Umbilical cord (tissue), 2 donors: Measurements from ENCODE around the gene CCDC24. TPM values are rescaled to one million over a fixed set of nuclear protein-coding genes. Genes with fewer than 3 reads are reported as not detected.

Source experiments
- DNase-seq: peaks from one replicate; pipeline ENCODE4 v3.0.0-alpha.2; 2015; ENCODE audit warnings: low spot score
- total RNA-seq: library from RNA; depleted of rRNA; stranded (reverse); fragments of >200 nt; gene quantifications from one replicate; pipeline ENCODE4 v1.2.3, GENCODE V29; 2014; ENCODE audit warnings: low replicate concordance; ENCODE audit not compliant: insufficient read depth

CCDC24 gene
- total RNA-seq, 1 donor from 2014 or later: 9.9 TPM

DNA sequence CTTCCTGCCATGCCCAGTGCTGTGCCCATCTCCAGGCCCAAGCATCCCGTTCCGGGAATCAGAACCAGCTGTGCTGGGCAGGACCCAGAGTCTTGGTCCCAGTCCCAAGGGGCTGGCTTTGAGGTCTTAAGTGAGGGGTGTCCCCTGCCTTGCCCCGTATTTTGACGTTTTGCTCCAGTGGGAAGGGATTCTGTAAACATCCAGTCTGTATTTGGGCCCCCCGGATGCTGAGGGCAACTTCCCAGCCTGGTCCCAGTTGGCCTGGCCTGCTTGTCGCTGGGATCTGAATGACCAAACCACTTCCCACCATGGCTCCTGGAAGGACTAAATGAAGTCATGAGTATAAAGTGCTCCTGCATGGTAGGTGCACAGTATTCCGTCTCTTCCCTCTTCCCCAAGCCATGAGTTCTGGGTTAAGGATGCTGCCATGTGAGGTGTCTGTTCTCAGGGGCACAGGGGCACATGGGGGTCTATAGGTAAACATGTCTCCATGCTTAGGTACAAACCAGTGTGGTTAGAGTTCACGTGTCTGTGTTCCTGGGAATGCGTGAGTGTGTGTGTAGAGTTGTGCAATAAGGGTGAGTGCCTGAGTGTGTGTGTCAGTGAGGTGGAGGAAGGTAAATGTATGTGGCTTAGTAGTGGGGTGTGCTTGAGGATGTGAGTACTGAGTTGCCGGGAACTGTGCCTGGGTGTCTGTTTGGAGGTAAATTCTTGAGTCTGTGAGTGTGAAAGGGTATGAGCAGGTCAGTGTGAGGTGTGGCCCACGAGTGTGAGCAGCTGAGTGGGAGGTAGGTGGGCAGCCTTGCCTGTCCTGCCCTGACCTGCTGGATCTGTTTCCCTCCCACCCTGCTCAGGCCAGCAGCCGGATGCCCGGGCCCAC, 10.9 kb upstream of the CCDC24 start:
- no peak for DNase-seq

DNA sequence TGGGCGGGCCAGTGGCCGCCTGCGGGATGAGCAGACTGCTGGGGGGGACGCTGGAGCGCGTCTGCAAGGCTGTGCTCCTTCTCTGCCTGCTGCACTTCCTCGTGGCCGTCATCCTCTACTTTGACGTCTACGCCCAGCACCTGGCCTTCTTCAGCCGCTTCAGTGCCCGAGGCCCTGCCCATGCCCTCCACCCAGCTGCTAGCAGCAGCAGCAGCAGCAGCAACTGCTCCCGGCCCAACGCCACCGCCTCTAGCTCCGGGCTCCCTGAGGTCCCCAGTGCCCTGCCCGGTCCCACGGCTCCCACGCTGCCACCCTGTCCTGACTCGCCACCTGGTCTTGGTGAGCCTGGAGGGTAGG, 10.3 kb upstream of the CCDC24 start:
- no peak for DNase-seq

DNA sequence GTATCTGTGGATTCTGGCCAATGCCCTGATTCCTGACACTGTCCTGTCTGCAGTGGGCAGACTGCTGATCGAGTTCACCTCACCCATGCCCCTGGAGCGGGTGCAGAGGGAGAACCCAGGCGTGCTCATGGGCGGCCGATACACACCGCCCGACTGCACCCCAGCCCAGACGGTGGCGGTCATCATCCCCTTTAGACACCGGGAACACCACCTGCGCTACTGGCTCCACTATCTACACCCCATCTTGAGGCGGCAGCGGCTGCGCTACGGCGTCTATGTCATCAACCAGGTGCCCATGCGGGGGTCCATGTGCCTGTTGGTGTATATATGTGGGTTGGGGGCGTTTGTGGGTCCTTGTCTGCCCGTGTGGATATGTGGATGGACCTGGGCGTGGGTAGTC, 9.8 kb upstream of the CCDC24 start:
- no peak for DNase-seq

DNA sequence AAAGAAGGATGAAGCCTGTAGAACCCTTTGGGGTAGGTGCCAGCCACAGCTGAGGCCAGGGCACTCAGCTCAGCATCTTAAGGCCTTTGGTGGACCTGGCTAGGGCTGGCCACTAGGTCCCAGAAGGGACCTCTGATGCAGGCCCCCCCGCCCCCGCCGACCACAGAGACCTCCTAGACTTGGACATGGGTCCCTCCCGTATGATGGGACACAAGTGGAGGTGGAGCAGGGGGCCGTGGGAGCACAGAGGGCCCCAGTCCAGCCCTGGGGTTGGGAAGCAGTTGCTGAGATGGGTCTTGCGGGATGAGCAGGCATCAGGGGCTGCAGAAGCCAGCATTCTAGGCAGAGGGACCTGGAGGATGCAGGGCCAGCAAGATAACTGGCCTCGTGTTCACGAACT, 9.2 kb upstream of the CCDC24 start:
- no peak for DNase-seq

DNA sequence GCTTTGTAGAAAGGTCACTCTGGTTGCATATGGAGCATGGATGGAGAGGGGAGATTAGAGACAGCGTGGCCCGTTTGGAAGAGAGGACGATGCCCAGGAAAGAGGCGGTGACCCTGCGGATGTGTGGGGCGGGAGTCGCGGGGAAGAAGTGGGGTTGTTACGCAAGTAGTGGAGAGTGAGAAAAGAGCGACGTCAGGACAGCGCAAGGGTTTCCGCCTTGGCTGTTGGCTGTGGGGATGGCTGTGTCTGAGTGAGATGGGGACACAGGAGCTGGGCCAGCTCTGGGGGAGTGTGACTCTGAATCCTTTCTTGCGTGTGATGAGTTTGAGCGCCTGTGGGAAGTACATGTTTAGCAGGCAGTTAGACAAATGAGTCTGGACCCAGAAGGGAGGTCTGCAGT, 8.6 kb upstream of the CCDC24 start:
- no peak for DNase-seq

DNA sequence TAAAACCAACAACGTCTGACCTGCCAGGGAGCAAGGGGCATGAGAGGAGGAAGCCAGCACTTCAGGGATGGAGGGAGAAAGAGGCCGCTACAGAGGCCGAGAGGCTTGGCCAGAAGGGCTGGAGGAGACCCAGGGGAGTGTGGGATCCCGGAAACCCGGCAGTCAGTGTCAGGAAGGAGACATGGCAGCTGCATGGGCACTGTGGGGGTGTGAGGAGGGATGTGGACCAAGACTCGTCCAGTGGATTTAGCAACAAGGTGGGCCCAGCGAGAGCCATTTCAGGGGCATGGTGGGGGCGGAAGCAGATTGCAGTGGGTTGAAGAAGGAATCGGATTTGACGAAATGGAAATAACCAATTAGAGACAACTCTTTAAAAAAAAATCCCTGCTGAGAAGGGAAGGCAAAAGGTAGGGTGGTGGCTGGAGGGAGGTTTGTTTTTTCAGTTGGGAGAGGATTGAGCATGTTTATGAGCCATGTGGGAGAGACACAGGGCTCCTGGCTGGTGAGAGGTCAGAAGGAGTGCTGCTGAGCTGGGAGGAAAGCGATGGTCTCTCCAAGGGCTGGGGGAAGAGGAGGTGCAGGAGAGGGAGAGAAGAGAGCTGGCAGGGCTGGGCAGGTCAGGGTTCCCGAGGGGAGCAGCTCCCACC, 8.0 kb upstream of the CCDC24 start:
- no peak for DNase-seq

DNA sequence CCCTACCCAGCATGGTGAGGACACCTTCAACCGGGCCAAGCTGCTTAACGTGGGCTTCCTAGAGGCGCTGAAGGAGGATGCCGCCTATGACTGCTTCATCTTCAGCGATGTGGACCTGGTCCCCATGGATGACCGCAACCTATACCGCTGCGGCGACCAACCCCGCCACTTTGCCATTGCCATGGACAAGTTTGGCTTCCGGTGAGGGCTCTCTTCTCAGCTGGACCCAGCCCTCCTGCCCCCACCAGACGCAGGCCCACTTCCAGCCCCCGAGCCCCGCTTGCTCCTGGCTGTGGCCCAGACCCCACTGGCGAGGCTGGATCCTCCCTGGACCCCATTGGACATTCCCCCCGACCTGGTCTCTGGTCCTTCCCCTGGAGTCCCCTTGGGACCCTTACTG, 6.5 kb upstream of the CCDC24 start:
- DNase-seq: no peak

DNA sequence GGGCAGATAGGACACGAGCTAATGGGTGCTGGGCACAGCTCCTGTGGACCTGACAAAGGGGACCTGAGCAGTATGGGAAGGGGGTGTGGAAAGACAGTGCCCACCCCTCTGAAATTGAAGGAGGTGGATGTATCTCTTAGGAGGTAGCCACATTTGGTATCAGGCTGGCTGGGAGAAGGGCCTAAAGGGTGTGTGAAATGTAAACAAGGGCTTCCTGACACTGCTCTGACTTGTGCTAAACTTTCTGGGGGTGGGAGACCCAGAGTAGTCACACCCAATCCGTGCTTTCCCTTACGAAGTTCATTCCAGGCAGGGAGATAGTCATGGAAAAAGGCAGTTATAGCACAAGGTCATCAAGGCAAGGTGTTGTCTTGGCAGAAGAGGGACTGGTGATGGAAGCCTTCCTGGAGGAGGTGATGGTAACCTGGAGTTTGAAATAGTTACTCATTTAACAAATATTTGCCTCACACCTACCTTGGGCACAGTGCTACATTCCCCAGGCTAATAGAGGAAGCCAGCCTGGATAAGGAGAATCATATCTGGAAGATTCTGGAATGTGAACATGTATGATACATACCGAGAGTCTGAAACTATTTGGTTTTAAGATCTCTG, 5.3 kb upstream of the CCDC24 start:
- DNase-seq: no peak

DNA sequence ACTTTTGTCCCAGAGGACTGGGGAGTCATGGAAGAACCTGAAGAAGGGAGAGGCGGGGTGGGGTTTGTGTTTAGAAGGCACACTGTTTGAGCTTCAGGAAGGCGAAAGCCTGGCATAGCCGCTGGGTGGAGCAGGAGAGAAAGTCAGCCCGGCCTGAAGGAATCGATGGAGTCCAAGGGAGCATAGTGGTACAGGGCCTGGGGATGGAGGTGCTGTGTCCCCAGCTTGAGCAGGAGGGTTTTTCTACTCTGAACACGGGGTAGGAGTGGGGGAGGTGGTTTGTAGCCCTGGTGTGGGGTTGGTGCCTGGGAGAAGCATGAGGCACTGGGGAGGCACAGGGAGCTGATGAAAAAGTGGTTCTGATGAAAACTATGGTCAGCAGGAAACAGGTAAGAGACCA, 4.7 kb upstream of the CCDC24 start:
- DNase-seq: no peak

DNA sequence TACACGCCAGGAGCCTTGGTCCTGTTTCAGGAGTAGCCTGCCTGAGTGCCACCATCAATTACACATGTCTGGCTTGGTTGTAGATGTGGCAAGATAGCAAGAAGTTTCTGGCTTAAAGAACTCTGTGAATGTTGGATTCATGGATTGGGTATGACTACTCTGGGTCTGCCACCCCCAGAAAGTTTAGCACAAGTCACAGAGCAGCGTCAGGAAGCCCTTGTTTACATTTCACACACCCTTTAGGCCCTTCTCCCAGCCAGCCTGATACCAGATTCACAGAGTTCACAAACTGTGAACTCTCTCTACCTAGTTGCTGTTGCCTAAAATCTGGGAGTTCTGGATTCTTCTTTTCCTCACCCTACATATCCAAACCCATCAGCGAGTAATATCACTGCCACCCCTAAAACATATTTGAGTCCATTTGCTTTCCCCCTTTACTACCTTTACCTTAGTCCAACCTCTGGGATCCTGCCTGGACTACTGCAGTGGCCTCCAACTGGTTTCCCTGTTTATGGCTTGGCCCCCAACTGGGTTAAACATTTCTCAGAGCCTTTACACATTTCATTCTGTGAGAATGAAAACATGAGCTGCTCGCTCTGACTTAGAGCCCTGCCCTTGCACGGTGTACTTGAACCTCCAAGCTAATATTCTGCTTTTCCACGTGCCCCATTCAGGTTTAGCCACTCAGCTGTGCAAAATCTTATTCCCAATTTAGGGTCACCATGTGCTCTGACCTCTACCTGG, 4.1 kb upstream of the CCDC24 start:
- DNase-seq: no peak

DNA sequence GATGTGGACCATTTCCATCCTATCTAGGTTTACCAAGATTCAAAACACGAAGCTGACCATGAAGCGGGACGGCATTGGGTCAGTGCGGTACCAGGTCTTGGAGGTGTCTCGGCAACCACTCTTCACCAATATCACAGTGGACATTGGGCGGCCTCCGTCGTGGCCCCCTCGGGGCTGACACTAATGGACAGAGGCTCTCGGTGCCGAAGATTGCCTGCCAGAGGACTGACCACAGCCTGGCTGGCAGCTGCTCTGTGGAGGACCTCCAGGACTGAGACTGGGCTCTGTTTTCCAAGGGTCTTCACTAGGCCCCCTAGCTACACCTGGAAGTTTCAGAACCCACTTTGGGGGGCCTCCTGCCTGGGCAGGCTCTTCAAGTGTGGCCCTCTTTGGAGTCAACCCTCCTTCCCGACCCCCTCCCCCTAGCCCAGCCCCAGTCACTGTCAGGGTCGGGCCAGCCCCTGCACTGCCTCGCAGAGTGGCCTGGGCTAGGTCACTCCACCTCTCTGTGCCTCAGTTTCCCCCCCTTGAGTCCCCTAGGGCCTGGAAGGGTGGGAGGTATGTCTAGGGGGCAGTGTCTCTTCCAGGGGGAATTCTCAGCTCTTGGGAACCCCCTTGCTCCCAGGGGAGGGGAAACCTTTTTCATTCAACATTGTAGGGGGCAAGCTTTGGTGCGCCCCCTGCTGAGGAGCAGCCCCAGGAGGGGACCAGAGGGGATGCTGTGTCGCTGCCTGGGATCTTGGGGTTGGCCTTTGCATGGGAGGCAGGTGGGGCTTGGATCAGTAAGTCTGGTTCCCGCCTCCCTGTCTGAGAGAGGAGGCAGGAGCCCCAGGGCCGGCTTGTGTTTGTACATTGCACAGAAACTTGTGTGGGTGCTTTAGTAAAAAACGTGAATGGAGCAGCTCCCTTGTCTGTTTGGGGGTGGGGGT, 864 bp upstream of the CCDC24 start:
- no peak for DNase-seq

DNA sequence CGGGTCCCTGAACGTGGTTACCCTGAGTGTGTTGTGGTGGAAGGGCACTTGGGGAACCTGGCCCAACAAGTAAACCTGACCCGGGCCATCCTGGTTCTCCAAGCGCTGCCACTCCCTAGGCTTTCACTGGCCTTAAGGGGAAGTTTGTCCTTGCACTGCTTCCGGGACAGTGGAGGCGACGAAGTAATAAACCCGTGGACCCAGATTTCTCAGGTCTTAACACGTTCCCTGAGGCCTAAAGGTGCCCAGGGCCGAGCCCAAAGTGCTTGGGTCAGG, 261 bp upstream of the CCDC24 start:
- no peak for DNase-seq

DNA sequence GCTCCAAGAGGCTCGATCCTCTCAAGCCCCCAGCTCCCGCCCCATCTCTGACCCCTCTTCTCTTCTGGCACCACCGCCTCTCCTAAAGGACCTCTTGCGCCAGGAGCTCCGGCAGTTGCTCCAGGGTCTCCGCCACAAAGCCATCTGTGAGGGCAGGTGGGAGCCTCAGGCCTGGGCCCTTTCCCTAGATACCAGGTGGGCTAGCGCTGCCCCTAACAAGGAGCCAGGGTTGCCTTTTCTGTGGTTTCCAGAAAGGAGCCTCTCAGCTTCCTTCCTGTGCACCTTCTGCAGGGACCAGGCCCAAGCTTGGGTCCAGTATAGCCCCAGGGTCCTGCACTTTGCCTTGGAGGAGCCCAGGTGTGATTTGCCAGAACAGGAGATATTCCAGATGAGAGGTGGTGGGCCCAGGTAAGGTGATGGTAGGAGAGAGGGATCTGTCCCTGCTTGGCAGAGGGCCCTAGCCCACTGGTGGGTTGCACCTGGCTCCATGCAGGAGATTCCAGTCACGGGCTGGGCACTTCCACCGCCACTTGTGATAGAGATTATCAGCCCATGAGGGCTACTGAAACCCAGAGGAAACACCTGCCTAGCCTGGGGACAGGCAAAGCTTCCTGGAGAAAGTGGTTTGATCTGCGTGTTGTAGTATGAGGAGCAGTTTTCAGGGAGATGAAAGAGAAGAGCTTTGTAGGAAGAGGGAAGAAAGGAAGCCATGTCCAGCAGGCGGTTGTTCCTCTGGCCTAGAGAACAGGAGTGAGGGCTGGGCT, 1.0 kb downstream of the CCDC24 start:
- DNase-seq: no peak

DNA sequence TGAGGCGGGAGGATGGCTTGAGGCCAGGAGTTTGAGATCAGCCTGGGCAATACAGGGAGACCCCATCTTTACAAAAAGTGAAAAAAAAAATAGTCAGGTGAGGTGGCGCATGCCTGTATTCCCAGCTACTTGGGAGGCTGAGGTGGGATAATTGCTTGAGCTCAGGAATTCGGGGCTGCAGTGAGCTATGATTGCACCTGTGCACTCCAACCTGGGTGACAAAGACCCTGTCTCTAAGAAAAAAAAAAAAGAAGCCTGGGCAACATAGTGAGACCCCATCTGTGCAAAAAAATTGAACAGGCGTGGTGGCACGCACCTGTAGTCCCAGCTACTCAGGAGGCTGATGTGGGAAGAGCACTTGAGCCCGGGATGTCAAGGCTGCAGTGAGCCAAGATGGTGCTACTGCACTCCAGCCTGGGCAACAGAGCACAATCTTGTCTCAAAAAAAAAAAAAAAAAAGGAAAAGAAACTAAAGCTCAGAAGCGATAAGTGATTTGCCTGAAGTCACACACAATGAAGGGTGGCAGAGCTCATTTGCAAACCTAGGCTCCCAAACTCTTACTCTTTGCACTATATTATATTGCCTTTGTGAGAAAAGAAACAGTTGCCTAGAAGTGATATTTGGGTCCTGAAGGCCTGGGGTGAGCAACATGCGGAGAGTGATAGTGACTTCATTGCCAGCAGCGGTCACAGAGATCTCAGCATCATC, 2.0 kb downstream of the CCDC24 start:
- DNase-seq: no peak

DNA sequence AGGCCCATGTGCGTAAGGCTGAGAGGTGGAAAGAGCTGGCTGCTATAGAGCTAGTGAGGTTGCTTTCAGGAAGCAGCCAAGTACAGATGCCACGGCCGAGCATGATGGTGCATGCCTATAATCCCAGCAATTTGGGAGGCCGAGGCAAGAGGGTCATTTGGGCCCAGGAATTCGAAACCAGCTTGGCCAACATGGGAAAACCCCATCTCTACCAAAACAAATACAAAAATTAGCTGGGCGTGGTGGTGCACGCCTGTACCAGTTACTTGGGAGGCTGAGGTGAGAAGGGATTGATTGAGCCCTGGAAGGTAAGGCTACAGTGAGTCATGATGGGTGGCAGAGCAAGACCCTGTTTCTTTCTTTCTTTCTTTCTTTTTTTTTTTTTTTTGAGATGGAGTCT, 2.7 kb downstream of the CCDC24 start:
- no peak for DNase-seq

DNA sequence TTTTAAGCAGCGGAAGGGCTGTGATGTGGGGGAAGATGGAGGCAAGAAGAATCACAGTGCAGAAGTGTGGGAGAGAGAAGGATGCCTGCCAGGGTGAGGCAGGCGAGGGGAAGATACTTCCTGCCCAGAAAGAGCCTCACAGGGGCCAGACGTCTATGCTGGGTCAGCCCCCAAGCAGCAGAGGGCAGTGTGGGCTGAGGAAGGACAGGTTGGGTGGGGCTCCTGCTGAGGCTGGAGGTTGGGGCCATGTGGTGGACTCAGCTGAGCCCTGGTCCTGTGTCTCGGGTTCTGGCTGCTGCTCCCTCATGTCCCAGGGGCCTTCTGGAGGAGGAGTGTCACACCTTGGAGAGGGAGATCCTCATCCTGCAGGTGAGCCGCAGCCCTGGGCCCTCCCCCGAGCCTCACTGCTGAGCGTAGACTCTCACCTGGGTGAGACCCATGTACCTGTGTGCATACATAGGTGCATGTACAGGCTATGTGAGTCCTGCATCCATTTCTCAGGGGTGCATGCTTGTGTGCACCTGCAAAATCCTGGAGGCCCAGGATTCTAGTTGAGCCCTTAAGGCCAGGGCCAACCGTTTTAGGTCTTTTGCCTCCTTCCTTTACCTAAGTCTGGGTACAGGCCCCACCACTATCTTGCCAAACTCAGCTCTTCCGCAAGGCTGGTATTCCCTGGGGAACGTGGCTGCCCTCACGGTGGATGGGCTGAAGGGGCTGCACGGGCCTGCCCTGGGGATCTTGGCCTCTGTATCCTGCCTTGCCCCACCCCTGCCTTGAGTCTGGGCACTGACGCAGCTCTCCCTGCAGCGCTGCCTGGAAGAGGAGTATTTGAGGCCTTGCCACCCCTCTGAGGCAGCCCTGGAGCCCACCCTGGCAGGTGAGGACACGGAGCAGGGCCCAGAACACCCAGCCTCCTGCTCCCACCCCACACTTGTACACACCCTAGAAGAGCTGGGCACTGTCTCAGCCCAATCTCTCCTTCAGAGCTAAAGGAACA, 3.7 kb downstream of the CCDC24 start:
- DNase-seq: no peak

DNA sequence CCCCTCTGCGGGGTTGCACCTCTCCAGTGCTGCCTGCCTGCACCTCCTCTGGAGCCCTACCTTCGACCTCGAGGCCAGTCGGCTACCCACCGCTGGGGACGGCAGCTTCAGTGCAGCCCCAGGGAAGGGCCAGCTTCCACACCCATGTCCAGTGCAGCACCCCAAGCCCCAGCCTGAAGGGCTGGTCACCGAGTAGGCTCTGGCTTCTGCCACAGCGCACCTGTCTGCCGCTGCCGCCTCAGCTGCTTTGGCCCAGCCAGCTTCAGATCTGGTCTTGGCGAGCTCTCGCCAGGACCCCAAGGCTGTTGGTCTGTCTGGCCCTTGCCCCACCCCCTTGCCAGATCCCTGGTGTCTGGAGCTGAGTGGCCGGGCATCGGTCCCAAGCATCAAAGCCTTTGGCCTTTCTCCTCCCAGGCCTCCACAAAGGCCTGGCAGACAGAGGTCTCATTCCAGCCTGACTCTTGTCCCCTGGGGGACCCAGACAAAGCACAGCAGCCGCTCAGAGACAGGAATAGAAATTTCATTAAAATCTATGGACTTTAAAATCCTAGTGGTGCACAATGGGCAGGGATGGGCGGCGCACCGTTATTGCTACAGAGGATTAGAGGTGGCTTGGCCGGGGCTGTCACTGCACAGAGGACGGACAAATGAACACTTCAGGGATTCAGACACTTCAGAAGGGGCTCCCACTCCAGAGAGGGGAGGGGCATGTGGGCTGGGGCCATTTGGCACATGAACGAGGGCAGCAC, 4.8 kb downstream of the CCDC24 start:
- DNase-seq: no peak

DNA sequence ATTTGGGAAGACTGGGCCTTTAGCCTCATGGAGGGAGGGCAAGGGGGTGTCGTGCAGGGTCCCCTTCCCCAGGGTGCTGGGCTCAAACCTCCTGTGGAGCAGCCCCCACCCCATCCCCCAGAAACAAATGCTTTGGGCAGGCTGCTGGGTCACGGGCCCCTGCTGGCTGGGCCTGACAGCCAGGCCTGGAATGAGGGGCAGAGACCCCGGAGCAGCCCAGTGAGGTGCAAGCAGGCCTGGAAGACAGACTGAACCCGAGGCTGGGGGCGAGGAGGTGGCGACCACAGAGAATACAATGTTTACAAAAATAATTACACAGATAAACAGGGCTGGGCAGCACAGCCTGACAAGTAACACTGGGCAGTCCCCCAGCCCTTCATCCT, 5.3 kb downstream of the CCDC24 start:
- DNase-seq: no peak
